GM10266 (cell line): ENCODE results near the gene ACACB.
A peak's percentile ranks its signal among the peaks of the same experiment; 100 is the strongest.

Source experiments
- DNase-seq: peaks from one replicate; pipeline ENCODE4 v3.0.0; 2012; ENCODE audit errors: extremely low spot score
- TF ChIP-seq, protein P1 (sequence below): IDR thresholded peaks from 2 replicates; pipeline ENCODE4 v1.5.1; 2012; ENCODE audit warnings: mild to moderate bottlenecking, low read depth; ENCODE audit not compliant: control insufficient read depth, insufficient read depth; ENCODE audit errors: missing control alignments

Gene ACACB

GRCh38 chr12:109110988-109111495 is 5.3 kb upstream of the ACACB start:
- peak; percentile 69 for DNase-seq

DNA sequence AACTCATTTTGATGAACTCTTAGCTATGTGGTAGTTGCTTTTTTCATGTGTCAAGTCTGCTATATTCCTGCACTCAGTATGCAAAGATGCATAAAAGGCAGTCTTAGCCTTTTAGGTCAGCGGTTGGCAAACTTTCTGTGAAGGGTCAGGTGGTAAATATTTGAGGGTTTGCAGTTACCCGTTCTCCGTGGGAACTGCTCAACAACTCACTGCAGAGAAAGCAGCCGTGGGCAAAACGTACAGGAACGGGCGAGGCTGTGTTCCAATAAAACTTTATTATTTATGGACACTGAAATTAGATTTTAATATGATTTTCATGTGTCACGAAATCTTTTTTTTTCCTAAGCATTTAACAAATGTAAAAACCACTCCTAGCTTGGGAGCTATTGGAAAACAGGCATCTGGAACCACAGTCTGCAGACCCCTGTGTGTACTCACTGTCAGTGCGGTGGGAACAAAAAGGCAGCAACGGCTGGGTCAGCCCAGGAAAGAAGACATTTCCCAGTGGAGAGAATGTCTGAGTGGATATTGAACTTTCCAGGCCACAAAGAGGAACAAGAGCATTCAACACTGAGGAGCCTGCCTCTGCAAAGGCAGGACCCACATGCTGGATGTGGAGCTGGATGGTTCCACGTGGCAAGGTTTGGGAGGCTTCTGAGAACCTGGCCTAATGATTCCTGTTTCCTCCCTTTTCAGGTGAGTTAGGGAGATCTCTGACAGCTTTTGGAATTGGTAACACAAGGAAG is 3.5 kb upstream of the ACACB start:
- DNase-seq, result no peak
- TF ChIP-seq, protein P1, sequence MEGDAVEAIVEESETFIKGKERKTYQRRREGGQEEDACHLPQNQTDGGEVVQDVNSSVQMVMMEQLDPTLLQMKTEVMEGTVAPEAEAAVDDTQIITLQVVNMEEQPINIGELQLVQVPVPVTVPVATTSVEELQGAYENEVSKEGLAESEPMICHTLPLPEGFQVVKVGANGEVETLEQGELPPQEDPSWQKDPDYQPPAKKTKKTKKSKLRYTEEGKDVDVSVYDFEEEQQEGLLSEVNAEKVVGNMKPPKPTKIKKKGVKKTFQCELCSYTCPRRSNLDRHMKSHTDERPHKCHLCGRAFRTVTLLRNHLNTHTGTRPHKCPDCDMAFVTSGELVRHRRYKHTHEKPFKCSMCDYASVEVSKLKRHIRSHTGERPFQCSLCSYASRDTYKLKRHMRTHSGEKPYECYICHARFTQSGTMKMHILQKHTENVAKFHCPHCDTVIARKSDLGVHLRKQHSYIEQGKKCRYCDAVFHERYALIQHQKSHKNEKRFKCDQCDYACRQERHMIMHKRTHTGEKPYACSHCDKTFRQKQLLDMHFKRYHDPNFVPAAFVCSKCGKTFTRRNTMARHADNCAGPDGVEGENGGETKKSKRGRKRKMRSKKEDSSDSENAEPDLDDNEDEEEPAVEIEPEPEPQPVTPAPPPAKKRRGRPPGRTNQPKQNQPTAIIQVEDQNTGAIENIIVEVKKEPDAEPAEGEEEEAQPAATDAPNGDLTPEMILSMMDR, result no peak

More at GRCh38 chr12:109110988-109111495, 5.3 kb upstream of the ACACB start:
- TF ChIP-seq, protein P1, result no peak

DNA sequence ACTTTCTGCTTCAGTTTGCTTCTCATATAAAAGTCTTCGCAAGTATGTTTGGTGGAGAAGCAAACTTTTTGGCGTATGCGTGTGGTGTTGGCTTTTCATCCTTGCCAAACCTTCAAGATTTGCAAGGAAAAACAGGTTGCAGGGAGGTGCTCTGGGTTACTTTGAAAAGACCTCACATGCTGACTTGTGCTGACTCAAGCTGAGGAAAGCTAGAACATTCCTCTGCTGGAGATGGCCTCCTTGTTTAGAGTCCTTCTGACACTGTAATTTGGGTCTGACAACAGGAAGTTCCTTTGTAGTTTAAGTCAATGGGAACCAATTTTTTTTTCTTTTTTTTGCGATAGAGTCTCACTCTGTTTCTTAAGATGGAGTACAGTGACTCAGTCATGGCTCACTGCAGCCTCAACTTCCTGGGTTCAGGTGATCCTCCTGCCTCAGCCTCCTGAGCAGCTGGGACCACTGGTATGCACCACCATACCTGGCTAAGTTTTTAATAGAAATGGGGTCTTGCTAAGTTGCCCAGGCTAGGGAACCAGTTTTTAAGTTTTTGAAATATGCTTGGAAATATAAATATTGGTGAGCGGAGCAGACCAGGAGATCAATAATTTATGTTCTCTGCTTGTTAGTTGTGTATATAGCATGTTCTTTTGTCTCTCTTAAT is 2.6 kb upstream of the ACACB start:
- no peak for DNase-seq
- TF ChIP-seq, protein P1, result no peak

GRCh38 chr12:109114644-109115043 is 1.7 kb upstream of the ACACB start:
- DNase-seq, result no peak
- TF ChIP-seq, protein P1, result no peak

DNA sequence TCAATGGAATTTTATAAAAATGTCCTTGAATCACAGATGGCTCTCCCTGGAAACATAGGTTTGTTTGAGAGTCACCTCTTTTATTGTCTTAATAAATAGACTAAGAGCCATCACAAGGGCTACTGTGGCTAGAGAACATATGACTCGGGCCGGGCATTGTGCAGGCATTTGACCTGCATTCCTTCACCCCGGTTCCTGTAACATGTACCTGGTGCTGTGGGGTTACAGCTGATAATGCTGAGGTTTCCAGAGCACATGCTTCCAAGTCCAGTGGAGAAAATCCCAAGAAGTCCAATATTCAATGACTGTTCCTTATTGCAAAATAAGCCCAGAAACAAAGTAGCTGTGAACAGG is 1.0 kb upstream of the ACACB start:
- TF ChIP-seq, protein P1, result no peak
- no peak for DNase-seq

DNA sequence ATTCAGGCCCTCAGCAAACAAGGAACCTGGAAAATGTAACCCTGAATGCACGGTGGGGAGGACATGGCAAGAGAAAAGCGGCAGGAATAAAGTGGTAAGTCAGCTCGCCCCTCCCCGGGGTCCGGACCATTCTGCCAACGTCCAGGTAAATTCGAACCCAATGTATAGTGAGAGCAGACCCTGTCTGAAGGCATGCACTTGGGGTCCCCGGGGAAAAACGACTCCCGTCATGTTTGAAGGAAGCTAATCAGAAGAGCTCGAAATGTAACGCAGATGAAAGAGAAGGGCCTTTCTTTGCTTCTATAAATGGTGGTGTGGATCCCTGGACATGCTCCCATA is 193 bp downstream of the ACACB start:
- no peak for DNase-seq

DNA sequence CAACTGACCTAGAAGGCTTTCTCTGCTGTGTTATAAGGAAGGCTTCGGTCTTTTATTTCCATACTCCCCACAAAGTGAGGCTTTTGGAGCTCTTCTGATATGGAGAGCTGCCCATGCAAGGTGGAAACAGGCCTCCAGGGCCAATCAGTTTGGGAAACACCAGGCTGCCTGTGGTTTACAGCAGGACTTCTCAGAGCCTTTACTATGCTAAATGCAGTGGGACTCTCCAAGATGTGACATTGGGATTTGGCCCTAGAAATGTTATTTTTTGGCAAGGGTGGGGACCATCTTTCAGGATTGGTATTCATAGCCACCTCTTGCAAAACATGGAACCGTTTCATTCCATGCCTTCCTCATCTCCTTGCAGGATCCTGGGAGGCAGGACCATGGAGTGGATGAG is 3.7 kb downstream of the ACACB start:
- TF ChIP-seq, protein P1, result no peak
- DNase-seq, result no peak

More for the DNA sequence above, 193 bp downstream of the ACACB start:
- TF ChIP-seq, protein P1, result no peak
